HepG2 (cell line): ENCODE data around the gene DRAM1. TPM values are rescaled to one million over a fixed set of nuclear protein-coding genes. Genes with fewer than 3 reads are reported as not detected.

Experiments used
- ATAC-seq: fragments of 200-7000 bp; cut with Tn5 transposase; 3 replicates; pipeline ENCODE4 v1.9.1; 2020; ENCODE audit warnings: mild to moderate bottlenecking, moderate library complexity
- BruUV-seq: library from RNA; stranded (reverse); fragments of 400-500 nt; replicated peaks from 2 replicates; lab custom pipeline; 2021; lab: Mats Ljungman, UMichigan
- CTCF ChIA-PET: fragments of 300-600 bp; formaldehyde crosslinking; extraction: SDS; loops from one replicate; lab custom pipeline; 2021; ENCODE audit warnings: low total read pairs, inconsistent platforms, low intra/inter-chr PET ratio; lab: Yijun Ruan, JAX
- POLR2A ChIA-PET: fragments of 350-600 bp; sonication (Branson Sonifier 250); formaldehyde crosslinking; loops from one replicate; lab custom pipeline; 2020; ENCODE audit warnings: antibody characterized with exemption, inconsistent platforms; lab: Yijun Ruan, JAX
- DNase-seq: peaks from one replicate; pipeline ENCODE4 v3.0.0-alpha.2; 2015; ENCODE audit warnings: low spot score
- FAIRE-seq: peaks from 3 replicates; lab custom pipeline; 2011; peaks lifted over from hg19 to GRCh38; lab: Jason Lieb, UNC
- H2AFZ ChIP-seq: one replicate; pipeline ENCODE4 v1.6.1; 2011; ENCODE audit warnings: low read length, inconsistent platforms
- H3K27ac ChIP-seq: fragments of 300-600 bp; 3 replicates; pipeline ENCODE4 v1.8.0; 2011; ENCODE audit warnings: mixed run types, mild to moderate bottlenecking, mixed read lengths, low read length, inconsistent platforms; ENCODE audit not compliant: insufficient read depth; ENCODE audit errors: extremely low read length
- H3K27me3 ChIP-seq, 2 experiments: fragments of 200-600 bp in 1 of 2; 2 replicates in 1 of 2; 3 replicates in 1 of 2; pipeline versions ENCODE4 v1.6.0 to v1.8.0; 2011; ENCODE audit warnings: low read length in 2 of 2, mild to moderate bottlenecking in 2 of 2, moderate library complexity in 2 of 2, inconsistent platforms in 1 of 2; ENCODE audit not compliant: insufficient read depth in 2 of 2, control insufficient read depth in 1 of 2
- H3K36me3 ChIP-seq, 2 experiments: fragments of 200-600 bp in 1 of 2; replicated peaks in 1 of 2; 2 replicates in 1 of 2; 3 replicates in 1 of 2; pipeline versions ENCODE4 v1.5.1 to v1.8.0; 2011; ENCODE audit warnings: low read length in 2 of 2, inconsistent platforms in 1 of 2; ENCODE audit not compliant: insufficient read depth in 2 of 2, control insufficient read depth in 1 of 2
- H3K4me1 ChIP-seq: 2 replicates; pipeline ENCODE4 v1.5.1; 2012; ENCODE audit warnings: low read length, inconsistent platforms; ENCODE audit not compliant: insufficient read depth
- H3K4me2 ChIP-seq: 2 replicates; pipeline ENCODE4 v1.6.0; 2011; ENCODE audit warnings: low read depth, low read length, inconsistent platforms
- H3K4me3 ChIP-seq, 3 experiments: fragments of 200-600 bp in 1 of 3; sonication (generic), shearing (Covaris generic) in 1 of 3; replicated peaks in 1 of 3; 2 replicates each; pipeline ENCODE4 v1.5.1; 2011 to 2016; ENCODE audit warnings: low read length in 3 of 3, inconsistent platforms in 2 of 3, low read depth in 2 of 3, mild to moderate bottlenecking in 2 of 3, control low read depth in 1 of 3, mixed read lengths in 1 of 3; ENCODE audit not compliant: insufficient read depth in 1 of 3
- H3K79me2 ChIP-seq: one replicate; pipeline ENCODE4 v1.6.1; 2011; ENCODE audit warnings: low read length, inconsistent platforms; ENCODE audit not compliant: insufficient read depth
- H3K9ac ChIP-seq: 2 replicates; pipeline ENCODE4 v1.6.0; 2011; ENCODE audit warnings: mild to moderate bottlenecking, low read depth, low read length, inconsistent platforms; ENCODE audit not compliant: insufficient read depth
- H3K9me3 ChIP-seq: 2 replicates; pipeline ENCODE4 v1.5.1; 2012; ENCODE audit warnings: mild to moderate bottlenecking, low read length
- H4K20me1 ChIP-seq: 2 replicates; pipeline ENCODE4 v1.6.0; 2011; ENCODE audit warnings: inconsistent platforms, mild to moderate bottlenecking, low read length, moderate library complexity; ENCODE audit not compliant: insufficient read depth
- BHLHE40 ChIP-seq: IDR thresholded peaks from 2 replicates; pipeline ENCODE4 v1.6.1; 2011; ENCODE audit warnings: low read length, improper control_type of control experiment
- CTCF ChIP-seq: sonication (generic); formaldehyde crosslinking; IDR thresholded peaks from 2 replicates; pipeline ENCODE4 v1.5.0; 2020; ENCODE audit warnings: mild to moderate bottlenecking, missing genetic modification reagents, moderate library complexity
- DMTF1 ChIP-seq: sonication (generic); formaldehyde crosslinking; IDR thresholded peaks from 2 replicates; pipeline ENCODE4 v1.4.0; 2020; ENCODE audit warnings: mild to moderate bottlenecking, missing genetic modification reagents
- EP300 ChIP-seq, 3 experiments: sonication (generic) in 1 of 3; formaldehyde crosslinking in 1 of 3; IDR thresholded peaks; 2 replicates each; pipeline versions ENCODE4 v1.5.1 to v1.6.1; 2011 to 2020; ENCODE audit warnings: low read depth in 2 of 3, low read length in 2 of 3, borderline replicate concordance in 1 of 3, improper control_type of control experiment in 1 of 3, mild to moderate bottlenecking in 1 of 3, missing genetic modification reagents in 1 of 3, moderate library complexity in 1 of 3
- HOXD1 ChIP-seq: sonication (generic); formaldehyde crosslinking; IDR thresholded peaks from 2 replicates; pipeline ENCODE4 v1.5.0; 2020; ENCODE audit warnings: missing genetic modification reagents
- MTF1 ChIP-seq: sonication (generic); formaldehyde crosslinking; IDR thresholded peaks from 2 replicates; pipeline ENCODE4 v1.5.0; 2020; ENCODE audit warnings: missing genetic modification reagents
- MZF1 ChIP-seq: sonication (generic); formaldehyde crosslinking; IDR thresholded peaks from 2 replicates; pipeline ENCODE4 v1.8.1; 2023; ENCODE audit warnings: mild to moderate bottlenecking, missing genetic modification reagents, borderline replicate concordance
- NFIB ChIP-seq: sonication (generic); formaldehyde crosslinking; IDR thresholded peaks from 2 replicates; pipeline ENCODE4 v1.9.0; 2021; ENCODE audit warnings: missing genetic modification reagents, mild to moderate bottlenecking, borderline replicate concordance
- SALL1 ChIP-seq: sonication (generic); formaldehyde crosslinking; IDR thresholded peaks from 2 replicates; pipeline ENCODE4 v1.8.0; 2022; ENCODE audit warnings: mild to moderate bottlenecking, missing genetic modification reagents
- STAG1 ChIP-seq: sonication (generic); formaldehyde crosslinking; IDR thresholded peaks from 2 replicates; pipeline ENCODE4 v1.4.0; 2020; ENCODE audit warnings: missing genetic modification reagents
- TIGD3 ChIP-seq: sonication (generic); formaldehyde crosslinking; IDR thresholded peaks from 2 replicates; pipeline ENCODE4 v1.5.1; 2020; ENCODE audit warnings: mild to moderate bottlenecking, missing genetic modification reagents, borderline replicate concordance
- ZMAT3 ChIP-seq: sonication (generic); formaldehyde crosslinking; conservative IDR thresholded peaks from 2 replicates; pipeline ENCODE4 v1.7.0; 2021; ENCODE audit warnings: missing genetic modification reagents
- ZNF138 ChIP-seq: sonication (generic); formaldehyde crosslinking; IDR thresholded peaks from 2 replicates; pipeline ENCODE4 v1.5.0; 2020; ENCODE audit warnings: mild to moderate bottlenecking, low read depth, missing genetic modification reagents
- ZNF329 ChIP-seq: sonication (generic); formaldehyde crosslinking; IDR thresholded peaks from 2 replicates; pipeline ENCODE4 v1.9.0; 2021; ENCODE audit warnings: low read depth, mild to moderate bottlenecking, missing genetic modification reagents
- WGBS: methylation state at CpG from one replicate; pipeline ENCODE4 v1.1.6; 2017; ENCODE audit warnings: low lambda C conversion rate; 5-methylcytosine and 5-hydroxymethylcytosine counted together
- in situ Hi-C: cut with HindIII; loops from 2 replicates; pipeline ENCODE4 v1.10.0; 2017; ENCODE audit warnings: low pct_unique_long_range_greater_than_20kb; ENCODE audit not compliant: extremely low pct_ligation_motif_present
- intact Hi-C: fragments of 100-400 bp; cut with micrococcal nuclease; formaldehyde crosslinking; loops from one replicate; pipeline ENCODE4 v1.10.0; 2022; ENCODE audit not compliant: unreplicated experiment
- polyA plus RNA-seq, 8 experiments: library from polyadenylated mRNA; depleted of rRNA in 3 of 8; stranded (reverse) in 7 of 8; unstranded in 1 of 8; fragments of >200 nt; fragmentation: Illumina TruSeq in 4 of 8; extraction: Trizol in 4 of 8; gene quantifications; 2 replicates each; pipeline versions ENCODE4 v1.2.1 to v1.2.3, GENCODE V29; 2011 to 2016; ENCODE audit warnings: low read depth in 4 of 8, missing spikeins in 1 of 8, mixed read lengths in 1 of 8; ENCODE audit not compliant: insufficient read depth in 1 of 8
- total RNA-seq, 5 experiments: library from RNA; depleted of rRNA; stranded (reverse); fragments of >200 nt; fragmentation: Illumina TruSeq; extraction: Trizol; gene quantifications; 2 replicates each; pipeline ENCODE4 v1.2.3, GENCODE V29; 2016; ENCODE audit warnings: low read depth in 1 of 5

Gene DRAM1
- total and polyA plus RNA-seq, 2 of the 13 experiments (the other 11 are each of a cell fraction or from before 2014, with no cell fraction given): 20.9 to 32.6 TPM

- Histone ChIP-seq H3K4me3 (no peak overlapping the region), H3K4me1 (peaks cover 7% of the 10 kb centered on the region; the same call in 1 of the 2 replicates), H3K9ac (no peak overlapping the region), H3K79me2 (no peaks in the 10 kb centered on the region), H4K20me1 (no peaks in the 10 kb centered on the region), H3K27ac (no peak overlapping the region), H2AFZ (no peak overlapping the region), H3K9me3 (no peaks in the 10 kb centered on the region), H3K27me3 (no peaks in the 10 kb centered on the region; a peak in 1 of 5 replicates), H3K36me3 (no peaks in the 10 kb centered on the region), H3K4me2 (no peak overlapping the region)
- WGBS: 18% methylated on average over 5 of the region's 5 CpGs
- TF ChIP-seq MTF1 (CRISPR knock-in tag) (no peak), STAG1 (CRISPR knock-in tag) (peak; percentile 26), CTCF (peak; percentile 35), BHLHE40 (peak; percentile 66), EP300 (IDR thresholded peaks at IDR 0.05; ENCODE audit: low read depth in 2 of 2, low read length in 2 of 2) (no peak), EP300 (CRISPR knock-in tag; IDR thresholded peaks at IDR 0.05; ENCODE audit: borderline replicate concordance) (no peak)
- BruUV-seq: no TSS peak
- intact Hi-C loops (no loop called here), in situ Hi-C loops (no loop called here)
- POLR2A ChIA-PET: no interaction called here
- no peak for DNase-seq
- FAIRE-seq: peak; percentile 8
- peak; percentile 55 for ATAC-seq
- CTCF ChIA-PET: no interaction called here
Measured at GRCh38 chr12:101847325-101847724, 30.1 kb upstream of the DRAM1 start.

GRCh38 chr12:101850199-101850598 is 27.2 kb upstream of the DRAM1 start:
- no peak overlapping the region for H3K4me3 ChIP-seq
- no TSS peak for BruUV-seq
- CTCF ChIA-PET: no interaction called here
- TF ChIP-seq ZNF138 (CRISPR knock-in tag): no peak
- TF ChIP-seq MZF1 (CRISPR knock-in tag): no peak
- TF ChIP-seq ZMAT3 (CRISPR knock-in tag): no peak
- no peak for TF ChIP-seq SALL1 (CRISPR knock-in tag)
- no peak for TF ChIP-seq ZNF329 (CRISPR knock-in tag)
- TF ChIP-seq NFIB: no peak
- TF ChIP-seq DMTF1 (CRISPR knock-in tag): no peak
- TF ChIP-seq HOXD1: no peak
- no peak for TF ChIP-seq TIGD3 (CRISPR knock-in tag)

More at GRCh38 chr12:101850199-101850598, 27.2 kb upstream of the DRAM1 start:
- ATAC-seq (no peak), FAIRE-seq (no peak), DNase-seq (no peak)
- POLR2A ChIA-PET: no interaction called here
- intact Hi-C loops (no loop called here), in situ Hi-C loops (no loop called here)
- no peaks in the 10 kb centered on the region for H3K79me2 ChIP-seq
- 2% methylated on average over 1 of the region's 1 CpG for WGBS
- no peaks in the 10 kb centered on the region for H3K9me3 ChIP-seq
- no peaks in the 10 kb centered on the region for H4K20me1 ChIP-seq
- no peak overlapping the region for H3K4me2 ChIP-seq
- H3K4me1 ChIP-seq: peaks cover 12% of the 10 kb centered on the region
- no peak overlapping the region for H2AFZ ChIP-seq
- H3K27me3 ChIP-seq: no peaks in the 10 kb centered on the region
- no peak overlapping the region for H3K9ac ChIP-seq
- H3K36me3 ChIP-seq: no peaks in the 10 kb centered on the region
- H3K27ac ChIP-seq: no peak overlapping the region
